A549 (cell line): ENCODE results near the gene OR2J3. TPM values are rescaled to one million over a fixed set of nuclear protein-coding genes. Genes with fewer than 3 reads are reported as not detected.

Experiments
- ATAC-seq, 2 experiments: fragments of 200-7000 bp in 1 of 2; fragments of >200 bp in 1 of 2; cut with Nextera tagmentation in 1 of 2; cut with Tn5 transposase in 1 of 2; 3 replicates each; pipeline versions ENCODE4 v1.8.0 to v1.9.1; 2018 to 2020; ENCODE audit warnings: mild to moderate bottlenecking in 1 of 2, moderate library complexity in 1 of 2
- CTCF ChIA-PET: fragments of 300-600 bp; sonication (Branson Sonifier 250); formaldehyde crosslinking; extraction: SDS; loops from one replicate; lab custom pipeline; 2021; ENCODE audit warnings: antibody characterized with exemption, inconsistent platforms; lab: Yijun Ruan, JAX
- POLR2A ChIA-PET: fragments of 350-600 bp; formaldehyde crosslinking; extraction: SDS; loops from one replicate; lab custom pipeline; 2021; ENCODE audit warnings: antibody characterized with exemption, inconsistent platforms; lab: Yijun Ruan, JAX
- DNase-seq, 2 experiments: peaks; one replicate each; pipeline versions ENCODE4 v3.0.0 to v3.0.0-alpha.2; 2011 to 2016; ENCODE audit warnings: low read depth in 1 of 2, low spot score in 1 of 2
- FAIRE-seq: peaks from 2 replicates; lab custom pipeline; 2011; peaks lifted over from hg19 to GRCh38; lab: Jason Lieb, UNC
- H3K27ac ChIP-seq, 2 experiments: fragments of >200 bp; sonication (Bioruptor Twin); formaldehyde crosslinking; 3 replicates each; pipeline ENCODE4 v1.5.1; 2016 to 2017
- H3K4me1 ChIP-seq: fragments of >200 bp; sonication (Bioruptor Twin); formaldehyde crosslinking; 3 replicates; pipeline ENCODE4 v1.6.1; 2016
- H3K4me2 ChIP-seq: fragments of >200 bp; sonication (Bioruptor Twin); formaldehyde crosslinking; 3 replicates; pipeline ENCODE4 v1.6.1; 2016
- H3K4me3 ChIP-seq: fragments of >200 bp; sonication (Bioruptor Twin); formaldehyde crosslinking; 3 replicates; pipeline ENCODE4 v1.5.1; 2016
- H3K9me3 ChIP-seq: fragments of >200 bp; sonication (Bioruptor Twin); formaldehyde crosslinking; 3 replicates; pipeline ENCODE4 v1.6.1; 2016
- ATOH8 ChIP-seq: fragments of 250-450 bp; sonication (Bioruptor Pico); IDR thresholded peaks from 2 replicates; pipeline ENCODE4 v1.5.0; 2020; ENCODE audit warnings: low read depth, mild to moderate bottlenecking, moderate library complexity
- CBX8 ChIP-seq: fragments of 200-600 bp; sonication (generic); IDR thresholded peaks from 2 replicates; pipeline ENCODE4 v1.6.1; 2016
- EHMT2 ChIP-seq: fragments of 200-600 bp; sonication (generic); IDR thresholded peaks from 2 replicates; pipeline ENCODE4 v1.6.1; 2016; ENCODE audit warnings: antibody characterized with exemption, low read depth, mild to moderate bottlenecking, moderate library complexity
- EP300 ChIP-seq, 2 experiments: fragments of >200 bp; sonication (Bioruptor Twin); formaldehyde crosslinking; IDR thresholded peaks; 2 replicates in 1 of 2; 3 replicates in 1 of 2; pipeline ENCODE4 v1.6.1; 2016 to 2017
- FOSL2 ChIP-seq, 2 experiments: fragments of 450-650 bp in 1 of 2; fragments of >200 bp in 1 of 2; sonication (Bioruptor Twin) in 1 of 2; formaldehyde crosslinking; IDR thresholded peaks; 2 replicates each; pipeline versions ENCODE4 v1.5.0 to v1.6.1; 2016 to 2020; ENCODE audit warnings: mild to moderate bottlenecking in 1 of 2, moderate library complexity in 1 of 2
- FOXS1 ChIP-seq: fragments of 250-450 bp; sonication (Bioruptor Pico); IDR thresholded peaks from 2 replicates; pipeline ENCODE4 v1.5.0; 2020; ENCODE audit warnings: mild to moderate bottlenecking, moderate library complexity
- HES2 ChIP-seq: fragments of >200 bp; sonication (Bioruptor Twin); formaldehyde crosslinking; IDR thresholded peaks from 2 replicates; pipeline ENCODE4 v1.6.1; 2016
- HEYL ChIP-seq: fragments of 250-450 bp; sonication (Bioruptor Pico); IDR thresholded peaks from 2 replicates; pipeline ENCODE4 v1.8.0; 2021; ENCODE audit warnings: mild to moderate bottlenecking, moderate library complexity
- HOXB5 ChIP-seq: fragments of 250-450 bp; sonication (Bioruptor Pico); IDR thresholded peaks from 2 replicates; pipeline ENCODE4 v1.5.0; 2020; ENCODE audit warnings: mild to moderate bottlenecking, moderate library complexity
- JUN ChIP-seq, 2 experiments: fragments of >200 bp; sonication (Bioruptor Twin); formaldehyde crosslinking; IDR thresholded peaks; 2 replicates in 1 of 2; 3 replicates in 1 of 2; pipeline ENCODE4 v1.6.1; 2016 to 2017
- JUNB ChIP-seq: fragments of >200 bp; sonication (Bioruptor Twin); formaldehyde crosslinking; IDR thresholded peaks from 2 replicates; pipeline ENCODE4 v1.6.1; 2016
- KDM1A ChIP-seq: fragments of 200-600 bp; sonication (generic); IDR thresholded peaks from 2 replicates; pipeline ENCODE4 v1.6.1; 2016; ENCODE audit warnings: low read depth, mild to moderate bottlenecking
- MYC ChIP-seq: IDR thresholded peaks from 2 replicates; pipeline ENCODE4 v1.6.1; 2012; ENCODE audit warnings: mild to moderate bottlenecking, inconsistent platforms, low read length, improper control_type of control experiment, borderline replicate concordance
- NFE2L2 ChIP-seq: fragments of 150-350 bp; conservative IDR thresholded peaks from 2 replicates; pipeline ENCODE4 v1.6.1; 2014; ENCODE audit warnings: low read length
- NPAS2 ChIP-seq: fragments of 250-450 bp; sonication (Bioruptor Pico); IDR thresholded peaks from 2 replicates; pipeline ENCODE4 v1.8.0; 2022; ENCODE audit warnings: mild to moderate bottlenecking, moderate library complexity, borderline replicate concordance
- RAD21 ChIP-seq, 2 experiments: fragments of >200 bp in 1 of 2; sonication (Bioruptor Twin) in 1 of 2; formaldehyde crosslinking in 1 of 2; IDR thresholded peaks in 1 of 2; conservative IDR thresholded peaks in 1 of 2; 2 replicates in 1 of 2; 3 replicates in 1 of 2; pipeline ENCODE4 v1.6.1; 2012 to 2018; ENCODE audit warnings: inconsistent platforms in 1 of 2
- RARB ChIP-seq: fragments of 250-450 bp; sonication (Bioruptor Pico); IDR thresholded peaks from 2 replicates; pipeline ENCODE4 v1.8.0; 2021; ENCODE audit warnings: mild to moderate bottlenecking, moderate library complexity
- RCOR1 ChIP-seq: fragments of 150-350 bp; IDR thresholded peaks from 2 replicates; pipeline ENCODE4 v1.6.1; 2014; ENCODE audit warnings: antibody characterized with exemption, low read length, low read depth
- SREBF2 ChIP-seq: fragments of 450-650 bp; IDR thresholded peaks from 2 replicates; pipeline ENCODE4 v1.6.1; 2014; ENCODE audit warnings: mild to moderate bottlenecking, moderate library complexity
- USF2 ChIP-seq: fragments of 450-650 bp; IDR thresholded peaks from 2 replicates; pipeline ENCODE4 v1.6.1; 2014; ENCODE audit warnings: antibody characterized with exemption
- ZFP36 ChIP-seq: fragments of 450-650 bp; IDR thresholded peaks from 2 replicates; pipeline ENCODE4 v1.6.1; 2014; ENCODE audit warnings: borderline replicate concordance; ENCODE audit not compliant: partially characterized antibody
- ZSCAN20 ChIP-seq: fragments of 250-450 bp; sonication (Bioruptor Pico); IDR thresholded peaks from 2 replicates; pipeline ENCODE4 v1.8.0; 2022; ENCODE audit warnings: mild to moderate bottlenecking, moderate library complexity
- WGBS: methylation state at CpG from one replicate; pipeline ENCODE4 v1.1.6; 2017; ENCODE audit errors: missing lambda C conversion rate; 5-methylcytosine and 5-hydroxymethylcytosine counted together
- polyA plus RNA-seq, 4 experiments: library from polyadenylated mRNA; depleted of rRNA in 3 of 4; stranded (reverse); fragments of >200 nt; fragmentation: RNase III in 1 of 4; extraction: RNeasy Plus Mini Kit Qiagen cat#74134 plus additional on column Dnase treatment in 1 of 4; gene quantifications; 2 replicates in 3 of 4; 3 replicates in 1 of 4; pipeline ENCODE4 v1.2.3, GENCODE V29; 2011 to 2017
- TF ChIP-seq, protein P1 (sequence below): IDR thresholded peaks from 2 replicates; pipeline ENCODE4 v1.6.1; 2012

The OR2J3 gene
- polyA plus RNA-seq, 2 of the 4 experiments (the other 2 are of a cell fraction): not detected

DNA sequence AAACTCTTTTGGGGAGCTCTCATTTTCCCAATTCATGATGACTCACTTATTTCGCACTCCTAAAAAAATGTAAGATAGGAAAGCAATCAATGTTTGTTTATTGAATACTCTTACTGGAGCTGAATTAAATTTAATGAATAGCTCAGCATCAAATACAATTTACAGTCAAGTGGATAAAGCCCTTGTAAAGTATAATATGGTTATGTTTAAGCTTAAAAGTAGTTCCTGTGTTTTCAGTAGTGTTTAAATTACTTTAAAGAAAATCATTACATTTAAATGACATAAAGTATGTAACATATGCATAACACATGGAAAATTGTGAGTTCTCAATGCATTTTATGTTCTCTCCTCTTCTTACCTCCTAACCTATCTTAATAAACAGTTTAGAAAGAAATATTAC lies 20.6 kb upstream of the OR2J3 start, which contains the start of gene OR2B3:
Gene OR2B3 (minus strand): TSS at position 101 of the 400 bp plus-strand sequence. CDS start 65 bp downstream, at position 36.
- Histone ChIP-seq H3K27ac (no peak within 1 kb of the TSS), H3K4me3 (no peak within 1 kb of the TSS), H3K9me3 (no peaks in the 10 kb centered on the region), H3K4me1 (no peaks in the 10 kb centered on the region), H3K4me2 (no peak within 1 kb of the TSS)
- no peak for DNase-seq
- TF ChIP-seq FOXS1 (no peak), HOXB5 (no peak), HES2 (no peak), FOSL2 (IDR thresholded peaks at IDR 0.05) (no peak), FOSL2 (CRISPR knock-in tag; IDR thresholded peaks at IDR 0.05) (no peak), JUN (IDR thresholded peaks at IDR 0.05) (no peak), NFE2L2 (no peak), KDM1A (no peak), EP300 (IDR thresholded peaks at IDR 0.05) (no peak), JUNB (no peak), EHMT2 (no peak), NPAS2 (CRISPR knock-in tag) (no peak), ZSCAN20 (CRISPR knock-in tag) (no peak)
- TF ChIP-seq, protein P1, sequence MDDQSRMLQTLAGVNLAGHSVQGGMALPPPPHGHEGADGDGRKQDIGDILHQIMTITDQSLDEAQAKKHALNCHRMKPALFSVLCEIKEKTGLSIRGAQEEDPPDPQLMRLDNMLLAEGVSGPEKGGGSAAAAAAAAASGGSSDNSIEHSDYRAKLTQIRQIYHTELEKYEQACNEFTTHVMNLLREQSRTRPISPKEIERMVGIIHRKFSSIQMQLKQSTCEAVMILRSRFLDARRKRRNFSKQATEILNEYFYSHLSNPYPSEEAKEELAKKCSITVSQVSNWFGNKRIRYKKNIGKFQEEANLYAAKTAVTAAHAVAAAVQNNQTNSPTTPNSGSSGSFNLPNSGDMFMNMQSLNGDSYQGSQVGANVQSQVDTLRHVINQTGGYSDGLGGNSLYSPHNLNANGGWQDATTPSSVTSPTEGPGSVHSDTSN: no peak
- ChIA-PET CTCF (no interaction called here), POLR2A (no interaction called here)
- 15% methylated on average over 1 of the region's 1 CpG for WGBS
- no peak for ATAC-seq
- FAIRE-seq: no peak

- H3K4me3 ChIP-seq: no peak overlapping the region
- TF ChIP-seq ATOH8 (CRISPR knock-in tag): no peak
- TF ChIP-seq HEYL (CRISPR knock-in tag): no peak
- TF ChIP-seq ZFP36: no peak
- TF ChIP-seq MYC: no peak
- TF ChIP-seq, all 56 proteins: peak for 0
- no peak for ATAC-seq
- 8% methylated on average over 3 of the region's 3 CpGs for WGBS
- ChIA-PET POLR2A (no interaction called here), CTCF (interaction anchor here (0.6 kb wide), 1 partner anchor 11 kb away, joined by 3 read pairs; no protein-coding TSS in a partner anchor)
- Histone ChIP-seq H3K27ac (no peak overlapping the region), H3K4me1 (no peaks in the 10 kb centered on the region), H3K4me2 (no peak overlapping the region), H3K9me3 (no peaks in the 10 kb centered on the region)
- DNase-seq: no peak
- FAIRE-seq: no peak
Measured at GRCh38 chr6:29092957-29093356, 14.9 kb upstream of the OR2J3 start.

DNA sequence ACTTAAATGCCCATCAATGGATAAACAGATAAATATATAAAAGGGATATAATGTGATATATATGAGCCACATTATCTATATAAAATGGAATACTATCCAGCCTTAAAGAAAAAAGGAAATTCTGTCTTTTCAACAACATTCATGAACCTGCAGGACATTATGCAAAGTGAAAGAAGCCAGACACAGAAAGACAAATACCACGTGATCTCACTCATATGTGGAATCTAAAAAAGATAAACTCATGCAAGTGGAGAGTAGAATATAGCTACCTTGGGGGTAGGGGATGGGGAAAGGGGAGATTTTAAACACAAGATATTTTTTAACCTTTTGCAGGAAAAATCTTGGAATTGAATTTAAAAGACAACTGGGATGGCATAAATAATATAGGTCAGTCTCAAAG lies 10.1 kb upstream of the OR2J3 start:
- no peak overlapping the region for H3K27ac ChIP-seq
- H3K4me3 ChIP-seq: no peak overlapping the region
- ATAC-seq (no peak), FAIRE-seq (no peak), DNase-seq (no peak)
- WGBS: 11% methylated on average over 1 of the region's 1 CpG
- POLR2A ChIA-PET: no interaction called here
- H3K4me1 ChIP-seq: no peaks in the 10 kb centered on the region
- no peak overlapping the region for H3K4me2 ChIP-seq
- no peak for TF ChIP-seq SREBF2
- TF ChIP-seq RCOR1: no peak
- TF ChIP-seq USF2: no peak
- no peak for TF ChIP-seq CBX8
- TF ChIP-seq RARB (CRISPR knock-in tag): no peak
- no peak for TF ChIP-seq FOSL2 (IDR thresholded peaks at IDR 0.05)
- no peak for TF ChIP-seq FOSL2 (CRISPR knock-in tag; IDR thresholded peaks at IDR 0.05)
- TF ChIP-seq RAD21 (conservative IDR thresholded peaks at IDR 0.05 in 1 of 2, IDR thresholded peaks at IDR 0.05 in 1 of 2): no peak
- H3K9me3 ChIP-seq: no peaks in the 10 kb centered on the region
- CTCF ChIA-PET: no interaction called here
